Lung (tissue), 12 donors: ENCODE results near the gene ZFYVE28. TPM values are rescaled to one million over a fixed set of nuclear protein-coding genes. Genes with fewer than 3 reads are reported as not detected.

ENCODE experiments used
- ATAC-seq: fragments of 200-7000 bp; cut with Tn5 transposase; one replicate; pipeline ENCODE4 v1.9.1; 2020; ENCODE audit warnings: moderate number of reproducible peaks; ENCODE audit not compliant: insufficient read depth, low FRiP score
- DNase-seq, 3 donors: peaks; one replicate each; pipeline ENCODE4 v3.0.0-alpha.2; 2013 to 2017
- H3K27ac ChIP-seq, 2 donors: one replicate each; pipeline ENCODE4 v1.5.1; 2013; ENCODE audit warnings: mild to moderate bottlenecking in 2 of 2, moderate library complexity in 2 of 2, control low read depth in 1 of 2, inconsistent platforms in 1 of 2, low read depth in 1 of 2, low read length in 1 of 2
- H3K27me3 ChIP-seq, 3 donors: one replicate each; pipeline ENCODE4 v1.5.1; 2013; ENCODE audit warnings: low read length in 2 of 3; ENCODE audit not compliant: control insufficient read depth in 3 of 3, insufficient read depth in 3 of 3
- H3K36me3 ChIP-seq, 4 donors: one replicate each; pipeline ENCODE4 v1.5.1; 2013; ENCODE audit warnings: low read length in 4 of 4, mild to moderate bottlenecking in 1 of 4, moderate library complexity in 1 of 4; ENCODE audit not compliant: control insufficient read depth in 4 of 4, insufficient read depth in 4 of 4
- H3K4me1 ChIP-seq, 5 donors: one replicate each; pipeline ENCODE4 v1.5.1; 2013; ENCODE audit warnings: low read length in 5 of 5, mild to moderate bottlenecking in 2 of 5, moderate library complexity in 1 of 5; ENCODE audit not compliant: control insufficient read depth in 5 of 5, insufficient read depth in 5 of 5
- H3K4me3 ChIP-seq: one replicate; pipeline ENCODE4 v1.5.1; 2013; ENCODE audit warnings: mild to moderate bottlenecking, control low read depth, moderate library complexity
- H3K9ac ChIP-seq, 2 donors: one replicate each; pipeline ENCODE4 v1.5.1; 2013; ENCODE audit warnings: low read length in 2 of 2, control low read depth in 1 of 2; ENCODE audit not compliant: insufficient read depth in 1 of 2
- H3K9me3 ChIP-seq, 4 donors: one replicate each; pipeline ENCODE4 v1.5.1; 2013; ENCODE audit warnings: low read length in 3 of 4, mild to moderate bottlenecking in 1 of 4, moderate library complexity in 1 of 4; ENCODE audit not compliant: control insufficient read depth in 4 of 4, insufficient read depth in 3 of 4
- CTCF ChIP-seq: IDR thresholded peaks from 2 replicates; pipeline ENCODE4 v1.5.1; 2012; ENCODE audit warnings: mild to moderate bottlenecking; ENCODE audit errors: control extremely low read depth, extremely low read depth
- WGBS, 2 donors: extraction: QIAGEN DNeasy Blood & Tissue Kit; methylation state at CpG; one replicate each; pipeline ENCODE4 v1.1.7; 2013; 5-methylcytosine and 5-hydroxymethylcytosine counted together
- polyA plus RNA-seq, 2 donors: library from polyadenylated mRNA; stranded (reverse); fragments of 200-250 nt; gene quantifications; one replicate each; pipeline ENCODE4 v1.2.1, GENCODE V29; 2013
- total RNA-seq, 2 donors: library from RNA; depleted of rRNA in 1 of 2; stranded (reverse); fragments of >200 nt in 1 of 2; gene quantifications; one replicate each; pipeline ENCODE4 v1.2.1, GENCODE V29; 2014 to 2021
- donor health status: control.
- donor health status: control.
- donor health status: Bipolar disorder and iron deficiency.
- donor health status: healthy.
- donor health status: DM: yes; HTN: yes; CAD: no.

Gene ZFYVE28
- total and polyA plus RNA-seq, 4 donors = 6.8 to 10.3 (median 7.6) TPM

- no peak for DNase-seq
- no peaks in the 10 kb centered on the region for H3K9me3 ChIP-seq
- no peak overlapping the region for H3K27ac ChIP-seq
- no peaks in the 10 kb centered on the region for H3K27me3 ChIP-seq
- H3K36me3 ChIP-seq = no peaks in the 10 kb centered on the region
- no peak overlapping the region for H3K4me3 ChIP-seq
- 95 to 97% methylated on average over 3 of the region's 3 CpGs for WGBS, 2 donors
- H3K9ac ChIP-seq = no peak overlapping the region
- no peak for ATAC-seq
- no peaks in the 10 kb centered on the region for H3K4me1 ChIP-seq
- no peak for TF ChIP-seq CTCF
Measured at GRCh38 chr4:2283199-2283711, 135.2 kb downstream of the ZFYVE28 start.

GRCh38 chr4:2281575-2282343, 136.7 kb downstream of the ZFYVE28 start:
- WGBS, 2 donors = 34 to 48% methylated on average over 10 of the region's 10 CpGs
- TF ChIP-seq CTCF = no peak

GRCh38 chr4:2280531-2281300, 137.7 kb downstream of the ZFYVE28 start:
- no peak for DNase-seq
- Histone ChIP-seq H3K27me3 (no peaks in the 10 kb centered on the region), H3K9ac (no peak overlapping the region), H3K4me3 (no peak overlapping the region), H3K9me3 (no peaks in the 10 kb centered on the region), H3K36me3 (no peaks in the 10 kb centered on the region), H3K27ac (no peak overlapping the region), H3K4me1 (no peaks in the 10 kb centered on the region)
- WGBS, 2 donors = 85 to 87% methylated on average over 13 of the region's 13 CpGs
- no peak for TF ChIP-seq CTCF
- no peak for ATAC-seq

More at GRCh38 chr4:2281575-2282343, 136.7 kb downstream of the ZFYVE28 start:
- Histone ChIP-seq H3K27ac (no peak overlapping the region), H3K36me3 (no peaks in the 10 kb centered on the region), H3K27me3 (no peaks in the 10 kb centered on the region), H3K9me3 (no peaks in the 10 kb centered on the region), H3K9ac (peak overlapping the region in 1 of 2 donors; percentile 25), H3K4me1 (no peaks in the 10 kb centered on the region), H3K4me3 (no peak overlapping the region)
- ATAC-seq (no peak), DNase-seq (peak in 1 of 3 donors; percentile 28)
